SK-N-SH (cell line): Measurements from ENCODE around the gene ANKFN1. TPM values are rescaled to one million over a fixed set of nuclear protein-coding genes. Genes with fewer than 3 reads are reported as not detected.

Experiments used
- CTCF ChIA-PET: fragments of 300-600, 350-600 bp; formaldehyde crosslinking; extraction: SDS; loops from one replicate; lab custom pipeline; 2021; lab: Yijun Ruan, JAX
- POLR2A ChIA-PET: fragments of 350-600 bp; sonication (Branson Sonifier 250); formaldehyde crosslinking; extraction: SDS; loops from one replicate; lab custom pipeline; 2020; ENCODE audit warnings: antibody characterized with exemption, inconsistent platforms; lab: Yijun Ruan, JAX
- DNase-seq: peaks from one replicate; pipeline ENCODE4 v3.0.0; 2012
- H2AFZ ChIP-seq: fragments of 200-600 bp; sonication (generic); 2 replicates; pipeline ENCODE4 v1.8.1; 2016; ENCODE audit warnings: antibody characterized with exemption, mild to moderate bottlenecking, low read depth
- H3F3A ChIP-seq: fragments of 200-600 bp; sonication (generic); replicated peaks from 2 replicates; pipeline ENCODE3; 2016; ENCODE audit warnings: antibody characterized with exemption, mild to moderate bottlenecking; ENCODE audit not compliant: insufficient read depth
- H3K27ac ChIP-seq, 2 experiments: fragments of 200-500 bp in 1 of 2; fragments of 200-600 bp in 1 of 2; sonication (Bioruptor generic) in 1 of 2; sonication (generic), shearing (Covaris generic) in 1 of 2; 2 replicates each; pipeline versions ENCODE4 v1.5.1 to v1.6.1; 2014 to 2016; ENCODE audit warnings: low read depth in 2 of 2, inconsistent platforms in 1 of 2, low read length in 1 of 2, mild to moderate bottlenecking in 1 of 2, mixed read lengths in 1 of 2
- H3K27me3 ChIP-seq: fragments of 200-600 bp; sonication (generic), shearing (Covaris generic); 2 replicates; pipeline ENCODE4 v1.6.1; 2016; ENCODE audit warnings: mixed run types; ENCODE audit not compliant: insufficient read depth
- H3K36me3 ChIP-seq, 2 experiments: fragments of 200-500 bp in 1 of 2; fragments of 200-600 bp in 1 of 2; sonication (Bioruptor generic) in 1 of 2; sonication (generic) in 1 of 2; replicated peaks in 1 of 2; 2 replicates each; pipeline versions ENCODE3 to v1.5.1; 2014 to 2016; ENCODE audit warnings: low read length in 1 of 2, mild to moderate bottlenecking in 1 of 2; ENCODE audit not compliant: insufficient read depth in 2 of 2, control insufficient read depth in 1 of 2
- H3K4me1 ChIP-seq, 2 experiments: fragments of 200-500 bp in 1 of 2; fragments of 200-600 bp in 1 of 2; sonication (Bioruptor generic) in 1 of 2; sonication (generic), shearing (Covaris generic) in 1 of 2; 2 replicates each; pipeline versions ENCODE4 v1.5.1 to v1.6.1; 2014 to 2016; ENCODE audit warnings: low read depth in 1 of 2, low read length in 1 of 2, mixed run types in 1 of 2; ENCODE audit not compliant: insufficient read depth in 2 of 2, control insufficient read depth in 1 of 2
- H3K4me2 ChIP-seq: fragments of 200-600 bp; sonication (generic), shearing (Covaris generic); 2 replicates; pipeline ENCODE4 v1.6.1; 2017; ENCODE audit warnings: mixed run types
- H3K4me3 ChIP-seq, 2 experiments: fragments of 200-500 bp in 1 of 2; fragments of 200-600 bp in 1 of 2; sonication (Bioruptor generic) in 1 of 2; sonication (generic), shearing (Covaris generic) in 1 of 2; 2 replicates each; pipeline versions ENCODE4 v1.5.1 to v1.8.1; 2014 to 2016; ENCODE audit warnings: low read depth in 2 of 2, inconsistent platforms in 1 of 2, low read length in 1 of 2, mild to moderate bottlenecking in 1 of 2, mixed read lengths in 1 of 2, moderate library complexity in 1 of 2
- H3K79me2 ChIP-seq: fragments of 200-600 bp; sonication (generic); 2 replicates; pipeline ENCODE4 v1.8.1; 2017; ENCODE audit warnings: mild to moderate bottlenecking; ENCODE audit not compliant: insufficient read depth
- H3K9ac ChIP-seq: fragments of 200-600 bp; sonication (generic); 2 replicates; pipeline ENCODE4 v1.6.1; 2017; ENCODE audit warnings: mixed run types
- H3K9me2 ChIP-seq: fragments of 200-600 bp; sonication (generic); 2 replicates; pipeline ENCODE4 v1.6.1; 2017; ENCODE audit warnings: mixed run types
- H3K9me3 ChIP-seq: fragments of 200-600 bp; sonication (generic); 2 replicates; pipeline ENCODE4 v1.6.1; 2017; ENCODE audit warnings: mixed run types, mild to moderate bottlenecking, moderate library complexity
- H4K20me1 ChIP-seq: fragments of 200-600 bp; sonication (generic); 2 replicates; pipeline ENCODE4 v1.6.1; 2017; ENCODE audit warnings: mild to moderate bottlenecking, mixed run types; ENCODE audit not compliant: insufficient read depth
- CHD2 ChIP-seq: fragments of 150-350 bp; IDR thresholded peaks from 2 replicates; pipeline ENCODE4 v1.6.1; 2018; ENCODE audit warnings: low read length; ENCODE audit not compliant: partially characterized antibody
- ELF1 ChIP-seq: IDR thresholded peaks from 2 replicates; pipeline ENCODE4 v1.4.0; 2012
- EZH2phosphoT487 ChIP-seq: fragments of 200-600 bp; sonication (generic); IDR thresholded peaks from 2 replicates; pipeline ENCODE4 v1.6.1; 2017; ENCODE audit warnings: low read depth, mixed run types, mild to moderate bottlenecking, antibody characterized with exemption, moderate library complexity, borderline replicate concordance
- FOSL2 ChIP-seq: IDR thresholded peaks from 2 replicates; pipeline ENCODE4 v1.4.0; 2012; ENCODE audit warnings: low read depth, mild to moderate bottlenecking, moderate library complexity, borderline replicate concordance
- FOXM1 ChIP-seq: IDR thresholded peaks from 2 replicates; pipeline ENCODE4 v1.4.0; 2012; ENCODE audit warnings: low read depth, mild to moderate bottlenecking
- IRF3 ChIP-seq: fragments of 150-350 bp; IDR thresholded peaks from 2 replicates; pipeline ENCODE4 v1.6.1; 2016; ENCODE audit warnings: mild to moderate bottlenecking, low read depth, low read length
- JUND ChIP-seq: IDR thresholded peaks from 2 replicates; pipeline ENCODE4 v1.4.0; 2012
- MEF2A ChIP-seq: IDR thresholded peaks from 2 replicates; pipeline ENCODE4 v1.4.0; 2012; ENCODE audit warnings: low read depth, borderline replicate concordance
- MXI1 ChIP-seq: IDR thresholded peaks from 2 replicates; pipeline ENCODE4 v1.6.1; 2012; ENCODE audit warnings: mild to moderate bottlenecking, low read depth, low read length, improper control_type of control experiment
- NFIC ChIP-seq: IDR thresholded peaks from 2 replicates; pipeline ENCODE4 v1.4.0; 2012; ENCODE audit warnings: borderline replicate concordance
- REST ChIP-seq: IDR thresholded peaks from 2 replicates; pipeline ENCODE4 v1.6.1; 2012; ENCODE audit warnings: mild to moderate bottlenecking, low read depth, low read length, moderate library complexity
- RFX5 ChIP-seq: IDR thresholded peaks from 2 replicates; pipeline ENCODE4 v1.6.1; 2012; ENCODE audit warnings: mild to moderate bottlenecking, improper control_type of control experiment, low read length
- RXRA ChIP-seq: IDR thresholded peaks from 2 replicates; pipeline ENCODE4 v1.4.0; 2012; ENCODE audit warnings: low read depth, mild to moderate bottlenecking, borderline replicate concordance
- SIN3A ChIP-seq: IDR thresholded peaks from 2 replicates; pipeline ENCODE4 v1.6.1; 2012; ENCODE audit warnings: low read depth, mild to moderate bottlenecking, low read length, moderate library complexity, borderline replicate concordance
- TAF1 ChIP-seq: IDR thresholded peaks from 2 replicates; pipeline ENCODE4 v1.6.1; 2012; ENCODE audit warnings: low read depth, mild to moderate bottlenecking, low read length, moderate library complexity, borderline replicate concordance
- TCF12 ChIP-seq: IDR thresholded peaks from 2 replicates; pipeline ENCODE4 v1.4.0; 2012
- YY1 ChIP-seq: IDR thresholded peaks from 2 replicates; pipeline ENCODE4 v1.4.0; 2012; ENCODE audit warnings: low read depth, mild to moderate bottlenecking
- WGBS: methylation state at CpG from one replicate; pipeline ENCODE4 v1.1.6; 2017; ENCODE audit warnings: low lambda C conversion rate; 5-methylcytosine and 5-hydroxymethylcytosine counted together
- polyA plus RNA-seq, 3 experiments: library from polyadenylated mRNA; depleted of rRNA; stranded (reverse); fragments of >200 nt; gene quantifications; 2 replicates each; pipeline ENCODE4 v1.2.3, GENCODE V29; 2012
- TF ChIP-seq, protein P1 (sequence below): IDR thresholded peaks from 2 replicates; pipeline ENCODE4 v1.4.0; 2012; ENCODE audit warnings: low read depth
- TF ChIP-seq, protein P2 (sequence below): IDR thresholded peaks from 2 replicates; pipeline ENCODE4; 2012

ANKFN1 gene
- polyA plus RNA-seq, 1 of the 3 experiments (the other 2 are of a cell fraction) = 0.07 TPM

DNA sequence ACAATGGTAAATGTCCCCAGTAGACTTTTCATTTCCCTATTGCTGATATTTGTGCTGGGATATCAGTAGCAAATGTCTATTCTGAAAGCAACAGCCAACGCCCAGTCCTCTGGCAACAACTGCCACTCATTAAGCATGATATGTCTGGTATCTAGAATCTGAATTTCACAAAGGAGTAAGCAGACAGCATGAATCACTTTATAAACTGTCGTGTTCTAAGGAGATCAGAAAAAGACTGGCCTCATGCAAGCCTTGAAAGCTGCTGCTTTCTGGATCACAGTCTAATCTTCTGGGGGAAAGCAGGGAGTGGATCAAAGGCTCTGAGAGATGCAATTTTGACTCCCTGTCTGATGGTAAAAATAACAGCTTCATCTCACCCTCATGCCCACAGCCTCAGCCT lies 287.1 kb downstream of the ANKFN1 start:
- DNase-seq = no peak
- Histone ChIP-seq H3K4me1 (no peaks in the 10 kb centered on the region; a peak in 1 of 4 replicates), H3K9me2 (no peaks in the 10 kb centered on the region), H3K36me3 (no peaks in the 10 kb centered on the region), H3K9ac (no peak overlapping the region), H3K79me2 (no peaks in the 10 kb centered on the region), H2AFZ (no peak overlapping the region), H3K27ac (no peak overlapping the region), H3K27me3 (peaks cover 6% of the 10 kb centered on the region; the same call in 1 of the 2 replicates), H3K4me2 (no peak overlapping the region; the same call in 1 of the 2 replicates), H3K9me3 (no peaks in the 10 kb centered on the region), H4K20me1 (no peaks in the 10 kb centered on the region), H3K4me3 (no peak overlapping the region), H3F3A (no peaks in the 10 kb centered on the region)
- TF ChIP-seq YY1 = no peak
- no peak for TF ChIP-seq MXI1
- no peak for TF ChIP-seq RFX5
- TF ChIP-seq IRF3 = no peak
- TF ChIP-seq, protein P1, sequence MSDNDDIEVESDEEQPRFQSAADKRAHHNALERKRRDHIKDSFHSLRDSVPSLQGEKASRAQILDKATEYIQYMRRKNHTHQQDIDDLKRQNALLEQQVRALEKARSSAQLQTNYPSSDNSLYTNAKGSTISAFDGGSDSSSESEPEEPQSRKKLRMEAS = no peak
- TF ChIP-seq FOSL2 = no peak
- no peak for TF ChIP-seq FOXM1
- POLR2A ChIA-PET = no interaction called here
- 0% methylated on average over 2 of the region's 2 CpGs for WGBS
- CTCF ChIA-PET = no interaction called here

GRCh38 chr17:56441308-56441707 lies 288.0 kb downstream of the ANKFN1 start:
- H3F3A ChIP-seq = no peaks in the 10 kb centered on the region
- DNase-seq = no peak
- H3K4me2 ChIP-seq = no peak overlapping the region
- no peak overlapping the region for H3K9ac ChIP-seq
- POLR2A ChIA-PET = no interaction called here
- H2AFZ ChIP-seq = no peak overlapping the region
- H3K27me3 ChIP-seq = peaks cover 8% of the 10 kb centered on the region; the same call in 1 of the 2 replicates
- no peaks in the 10 kb centered on the region for H3K9me2 ChIP-seq
- H3K79me2 ChIP-seq = no peaks in the 10 kb centered on the region
- TF ChIP-seq MEF2A (no peak), EZH2phosphoT487 (no peak), CHD2 (no peak), YY1 (no peak), TCF12 (no peak), JUND (no peak), TAF1 (no peak), IRF3 (no peak), SIN3A (no peak), NFIC (no peak), RXRA (no peak), MXI1 (no peak), ELF1 (no peak), REST (no peak)
- TF ChIP-seq, protein P2, sequence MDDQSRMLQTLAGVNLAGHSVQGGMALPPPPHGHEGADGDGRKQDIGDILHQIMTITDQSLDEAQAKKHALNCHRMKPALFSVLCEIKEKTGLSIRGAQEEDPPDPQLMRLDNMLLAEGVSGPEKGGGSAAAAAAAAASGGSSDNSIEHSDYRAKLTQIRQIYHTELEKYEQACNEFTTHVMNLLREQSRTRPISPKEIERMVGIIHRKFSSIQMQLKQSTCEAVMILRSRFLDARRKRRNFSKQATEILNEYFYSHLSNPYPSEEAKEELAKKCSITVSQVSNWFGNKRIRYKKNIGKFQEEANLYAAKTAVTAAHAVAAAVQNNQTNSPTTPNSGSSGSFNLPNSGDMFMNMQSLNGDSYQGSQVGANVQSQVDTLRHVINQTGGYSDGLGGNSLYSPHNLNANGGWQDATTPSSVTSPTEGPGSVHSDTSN = no peak
- TF ChIP-seq, protein P1 = no peak
- TF ChIP-seq, all 33 proteins: peak for 0
- WGBS = 0% methylated on average over 3 of the region's 3 CpGs
- Histone ChIP-seq H3K9me3 (no peaks in the 10 kb centered on the region), H4K20me1 (no peaks in the 10 kb centered on the region), H3K4me3 (no peak overlapping the region), H3K4me1 (no peaks in the 10 kb centered on the region; a peak in 1 of 4 replicates), H3K27ac (no peak overlapping the region), H3K36me3 (no peaks in the 10 kb centered on the region)
- CTCF ChIA-PET = no interaction called here
